OCI-M2 (cell line): ENCODE measurements around the gene AMOT.

Experiments used
- DNase-seq: peaks from one replicate; lab custom pipeline; 2025; ENCODE audit not compliant: unreplicated experiment; lab: John Stamatoyannopoulos, UW

AMOT gene

DNA sequence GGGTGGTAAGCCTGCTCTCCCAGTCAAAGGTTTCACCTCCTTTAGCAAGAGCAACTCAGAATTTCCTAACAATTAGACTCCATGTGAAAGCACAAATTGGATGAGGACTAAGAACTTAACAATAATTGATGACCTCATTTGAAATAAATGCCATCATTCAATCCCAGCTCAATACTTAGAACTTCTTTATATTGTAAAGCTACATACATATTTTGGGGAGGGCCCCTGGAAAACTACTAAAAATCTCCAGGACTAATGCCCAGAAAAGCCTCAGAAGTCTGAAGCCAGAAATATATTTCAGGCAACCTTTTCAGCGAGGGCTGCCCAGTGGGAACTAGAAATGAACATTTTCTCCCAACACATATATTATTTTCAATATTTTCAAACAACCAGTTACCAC, 38.1 kb downstream of the AMOT start:
- DNase-seq, result no peak

DNA sequence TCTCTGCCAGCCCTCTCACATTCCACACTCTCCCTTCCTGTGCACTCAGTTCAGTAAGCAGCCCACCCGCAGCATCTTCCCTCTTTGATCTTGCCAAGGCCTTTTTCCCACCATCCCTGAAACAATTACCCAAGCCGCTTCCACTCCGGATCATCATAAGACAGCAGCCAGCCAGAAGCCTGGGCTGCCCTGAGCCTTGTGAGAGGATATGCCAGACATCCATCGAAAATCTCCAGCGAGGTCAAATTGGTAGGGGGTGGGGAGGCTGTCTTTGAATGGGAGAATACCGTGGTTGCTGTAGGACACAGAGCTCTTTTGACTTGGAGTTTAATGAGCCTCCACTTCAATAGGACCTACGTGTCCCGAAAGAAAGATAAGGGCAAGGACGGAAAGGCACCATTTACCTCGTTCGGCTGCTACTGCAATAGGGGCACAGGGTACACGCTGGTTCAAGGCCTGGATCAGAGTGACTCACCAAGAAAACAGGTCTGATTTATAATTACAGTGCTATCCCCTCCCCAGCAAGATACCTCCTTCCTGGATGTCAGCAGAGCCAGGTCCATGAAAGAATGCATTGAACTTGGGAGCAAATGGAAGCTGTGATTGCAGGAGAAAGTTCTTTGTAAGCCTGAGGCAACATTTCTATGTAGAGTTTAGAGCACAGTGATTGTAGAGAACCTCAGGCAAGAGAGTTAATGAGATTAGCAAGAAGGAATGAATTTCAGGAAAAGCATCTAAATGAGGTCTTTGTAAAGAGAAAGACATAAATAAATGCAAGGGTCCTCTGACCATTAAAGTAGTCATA, 39.5 kb downstream of the AMOT start:
- no peak for DNase-seq

DNA sequence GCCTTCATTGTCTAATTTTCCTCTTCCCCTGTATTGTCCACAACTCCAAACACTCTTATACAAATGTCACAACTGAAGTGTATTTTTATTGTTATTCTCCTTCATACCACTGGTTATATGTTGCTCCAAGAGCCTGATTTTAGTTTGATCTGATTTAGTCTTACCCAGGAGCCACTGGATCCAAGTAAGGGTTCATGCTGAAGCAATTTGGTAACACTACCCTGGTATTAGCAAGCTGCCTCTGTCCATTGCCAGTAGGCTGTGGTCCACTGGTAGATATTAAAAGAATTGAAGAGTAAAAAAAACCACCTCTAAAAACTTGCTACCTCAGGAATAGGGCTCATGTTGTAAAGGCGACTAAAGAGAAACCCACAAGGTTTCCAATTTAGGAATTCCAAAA, 41.2 kb downstream of the AMOT start:
- no peak for DNase-seq

DNA sequence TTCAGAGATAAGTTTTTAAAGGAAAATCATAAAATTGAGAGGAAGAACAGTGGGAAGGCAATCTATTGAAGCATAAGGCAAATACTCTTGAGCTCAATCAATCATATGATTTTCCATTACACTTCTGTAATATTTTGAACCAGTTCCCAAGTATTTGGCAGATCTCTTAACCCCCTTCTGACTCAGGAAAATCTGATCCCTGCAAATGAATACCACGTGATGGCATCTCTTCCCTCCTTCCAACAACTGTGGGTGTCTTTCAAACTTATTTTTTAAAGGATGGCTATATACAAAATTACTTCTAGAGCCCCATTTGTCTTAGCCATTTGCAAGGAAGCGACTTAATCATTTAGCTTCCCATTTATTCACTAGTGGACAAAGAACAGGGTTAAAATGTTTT, 41.9 kb downstream of the AMOT start:
- DNase-seq, result no peak

DNA sequence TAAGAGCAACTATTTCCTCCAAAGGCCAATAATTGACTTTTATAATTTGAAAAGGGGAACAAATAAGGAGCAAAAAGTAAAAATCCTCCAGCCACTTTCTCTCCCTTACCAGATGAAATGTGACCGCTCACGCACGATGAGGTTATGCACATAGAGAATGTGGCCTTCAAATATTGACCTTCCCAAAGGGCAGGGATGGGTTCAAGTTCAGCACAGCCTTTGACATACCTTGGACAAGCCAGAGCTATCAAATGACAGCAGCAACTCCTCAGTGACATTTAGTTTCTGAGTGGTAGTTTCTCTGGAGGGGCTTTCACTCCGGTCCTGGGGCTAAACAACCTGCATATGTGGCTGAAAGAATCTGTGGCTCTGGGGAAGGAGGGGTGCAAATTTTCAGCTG, 50.7 kb downstream of the AMOT start:
- no peak for DNase-seq

DNA sequence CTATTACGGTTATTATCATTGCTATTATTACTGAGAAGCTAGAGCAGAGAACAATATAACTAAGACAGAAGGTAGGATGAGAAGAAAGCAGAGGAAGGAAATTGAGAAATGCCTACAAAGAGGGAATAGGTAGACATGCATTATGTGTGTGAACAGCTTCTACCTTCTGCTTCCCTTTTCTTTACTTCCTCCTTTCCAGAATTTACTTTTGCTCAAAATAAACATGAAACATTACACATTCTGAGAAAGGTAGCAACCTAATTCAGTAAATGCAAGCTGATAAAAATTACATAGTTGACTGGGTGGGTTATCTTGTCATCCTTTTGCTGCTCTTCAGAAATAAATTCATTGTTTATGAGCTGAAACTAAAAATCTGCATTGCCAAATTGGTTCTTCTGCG, 54.6 kb downstream of the AMOT start:
- DNase-seq, result no peak

DNA sequence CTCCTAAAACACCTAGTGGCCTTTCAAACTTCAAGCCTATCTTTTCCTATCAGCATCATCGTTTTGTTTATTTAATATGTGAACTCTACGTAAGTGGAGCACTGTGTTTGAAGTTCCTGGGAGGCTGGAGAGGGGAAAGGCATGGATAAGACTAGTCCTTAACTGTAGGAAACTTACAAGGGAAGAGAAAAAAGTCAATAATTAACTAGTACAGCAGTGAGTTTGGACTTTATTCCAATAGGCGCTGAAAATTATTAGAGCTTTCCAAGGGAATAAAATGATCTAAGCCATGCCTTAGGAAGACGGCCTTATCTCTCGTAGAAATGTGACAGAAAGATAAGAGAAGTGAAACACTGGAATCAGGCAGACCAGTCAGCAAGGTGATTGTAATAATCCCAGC, 55.3 kb downstream of the AMOT start:
- DNase-seq, result no peak

DNA sequence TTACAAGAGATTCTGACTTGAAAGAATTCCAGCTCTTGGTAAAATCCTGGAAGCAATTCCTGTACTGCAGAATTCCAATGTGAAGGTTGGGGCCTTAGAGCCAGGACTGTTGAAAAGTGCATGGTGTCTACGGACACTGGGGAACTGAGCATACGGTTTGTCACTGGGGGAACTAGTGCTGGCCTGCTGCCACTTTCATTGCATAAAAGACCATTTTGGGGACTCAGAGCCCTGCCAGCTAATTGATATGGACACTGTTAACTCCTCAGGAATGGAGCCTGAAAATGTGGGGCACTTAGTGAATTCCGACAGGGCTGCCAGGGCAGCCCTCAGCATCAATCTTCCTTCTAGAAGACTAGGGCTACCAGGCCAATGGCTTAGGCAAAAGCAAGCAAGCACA, 55.9 kb downstream of the AMOT start:
- DNase-seq, result no peak

DNA sequence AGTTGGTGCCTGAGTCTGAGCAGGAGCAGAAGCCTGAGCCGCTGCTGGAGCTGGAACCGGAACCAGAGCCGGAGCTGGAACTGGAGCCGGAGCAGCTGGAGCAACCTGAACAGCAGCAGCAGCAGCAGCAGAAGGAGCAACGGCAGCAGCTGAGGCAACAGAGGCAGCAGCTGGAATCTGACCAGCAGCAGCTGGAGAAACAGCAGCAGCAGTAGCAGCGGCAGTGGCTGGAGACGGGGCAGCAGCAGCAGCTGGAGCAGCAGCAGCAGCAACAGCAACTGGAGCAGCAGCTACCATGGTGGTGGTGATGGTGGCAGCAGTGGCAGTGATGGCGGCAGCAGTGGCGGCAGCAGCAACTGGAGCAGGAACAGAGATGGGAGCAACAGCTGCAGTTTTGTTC, 61.5 kb downstream of the AMOT start:
- DNase-seq, result no peak

DNA sequence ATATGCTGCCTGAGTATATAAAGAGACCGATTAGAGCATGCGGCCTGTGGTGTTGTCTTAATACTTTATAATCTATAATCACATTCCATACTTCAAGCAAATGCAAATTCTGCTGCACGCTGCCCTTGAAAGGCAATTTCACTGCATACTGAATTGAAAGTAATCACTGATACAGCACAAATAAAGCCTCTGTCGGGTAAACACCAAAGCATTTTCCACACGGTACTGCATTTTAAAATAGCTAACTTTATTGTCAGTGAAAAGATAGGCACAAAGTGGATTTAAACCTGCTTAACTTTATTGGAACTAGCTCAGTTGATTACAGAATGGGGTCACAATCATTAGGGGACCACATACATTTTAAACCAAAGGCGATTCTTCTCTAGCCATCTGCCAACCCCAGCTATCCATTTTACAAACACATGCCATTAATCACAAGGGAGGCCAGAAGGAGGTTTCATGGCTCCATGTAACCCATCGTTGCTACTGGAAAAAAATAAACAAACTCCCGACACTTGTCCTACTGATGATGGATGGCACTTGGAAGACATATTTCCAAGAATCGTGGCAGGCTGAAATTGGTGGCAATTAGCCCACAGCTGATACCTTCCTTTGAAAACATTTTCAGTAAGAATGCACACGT, 65.9 kb downstream of the AMOT start:
- no peak for DNase-seq

DNA sequence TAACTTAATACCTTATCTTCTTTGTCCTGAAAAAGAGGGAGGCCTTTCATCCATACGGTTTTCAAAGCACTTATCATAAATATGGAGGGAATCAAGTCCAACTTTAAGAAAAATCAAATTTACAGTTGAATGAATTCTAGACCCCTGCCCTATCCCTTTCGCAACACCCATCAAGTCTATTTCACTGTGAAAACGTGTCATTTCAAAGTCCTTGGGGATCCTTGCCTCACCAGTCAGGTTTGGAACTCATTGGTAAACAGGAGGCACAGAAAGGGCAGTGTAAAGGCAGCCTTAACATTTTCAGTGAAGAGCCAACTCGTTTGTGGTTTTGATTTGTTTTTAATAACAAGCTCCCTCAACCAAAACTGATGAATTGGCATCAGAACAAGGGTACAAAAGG, 66.5 kb downstream of the AMOT start:
- no peak for DNase-seq

DNA sequence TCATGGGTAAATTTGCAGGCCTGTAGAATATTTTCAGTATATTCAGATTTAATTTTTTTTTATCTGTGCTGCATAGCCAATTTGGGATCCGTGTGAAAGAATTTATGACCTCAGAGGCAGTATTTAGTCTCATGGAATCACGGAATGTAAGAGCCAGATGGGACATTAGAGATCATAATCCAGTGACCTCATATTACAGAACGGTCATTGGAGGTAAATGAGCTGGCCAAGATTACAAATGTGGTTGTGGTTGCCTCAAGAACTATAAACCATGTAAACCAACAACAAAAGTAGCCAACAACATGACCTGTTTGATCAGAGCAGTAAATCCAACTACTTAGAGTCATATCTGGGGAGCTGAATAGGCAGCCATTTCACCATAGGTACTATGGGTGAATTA, 71.6 kb downstream of the AMOT start:
- DNase-seq, result no peak

DNA sequence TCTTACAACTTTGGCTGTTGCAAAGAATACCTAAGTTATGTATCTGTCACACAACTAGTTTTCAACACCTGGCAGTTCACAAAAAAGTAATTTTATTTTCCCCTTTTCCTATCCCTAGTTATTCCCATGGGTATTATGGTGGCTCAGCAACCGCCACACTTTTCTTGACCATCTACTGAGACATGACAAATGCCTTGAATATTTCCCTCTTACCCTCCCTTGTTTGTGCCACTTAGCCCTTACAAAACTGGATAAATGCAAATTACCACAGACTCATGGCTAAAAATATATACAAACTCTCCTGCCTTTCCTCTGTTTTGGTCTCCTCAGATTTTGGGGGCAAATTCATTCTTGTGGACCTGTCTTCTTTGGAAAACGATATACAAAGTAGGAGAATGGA, 72.1 kb downstream of the AMOT start:
- no peak for DNase-seq

DNA sequence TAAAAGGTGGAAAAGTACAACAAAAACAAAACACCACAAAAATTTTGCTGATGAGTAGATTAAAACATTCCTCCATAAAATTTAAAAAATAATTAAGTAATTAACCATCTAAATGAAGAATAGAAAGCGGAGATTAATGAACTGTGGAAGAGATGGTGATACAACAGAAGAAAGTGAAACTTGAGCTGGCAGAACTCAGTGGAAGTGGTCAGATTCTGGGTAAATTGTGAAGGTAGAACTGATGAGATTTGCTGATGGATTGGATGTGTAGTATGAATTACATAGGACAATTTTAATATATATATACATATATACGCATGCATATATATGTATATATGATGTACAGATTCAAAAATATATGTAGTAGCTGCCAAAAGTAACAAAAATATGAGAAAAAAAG, 73.9 kb downstream of the AMOT start:
- DNase-seq, result no peak

DNA sequence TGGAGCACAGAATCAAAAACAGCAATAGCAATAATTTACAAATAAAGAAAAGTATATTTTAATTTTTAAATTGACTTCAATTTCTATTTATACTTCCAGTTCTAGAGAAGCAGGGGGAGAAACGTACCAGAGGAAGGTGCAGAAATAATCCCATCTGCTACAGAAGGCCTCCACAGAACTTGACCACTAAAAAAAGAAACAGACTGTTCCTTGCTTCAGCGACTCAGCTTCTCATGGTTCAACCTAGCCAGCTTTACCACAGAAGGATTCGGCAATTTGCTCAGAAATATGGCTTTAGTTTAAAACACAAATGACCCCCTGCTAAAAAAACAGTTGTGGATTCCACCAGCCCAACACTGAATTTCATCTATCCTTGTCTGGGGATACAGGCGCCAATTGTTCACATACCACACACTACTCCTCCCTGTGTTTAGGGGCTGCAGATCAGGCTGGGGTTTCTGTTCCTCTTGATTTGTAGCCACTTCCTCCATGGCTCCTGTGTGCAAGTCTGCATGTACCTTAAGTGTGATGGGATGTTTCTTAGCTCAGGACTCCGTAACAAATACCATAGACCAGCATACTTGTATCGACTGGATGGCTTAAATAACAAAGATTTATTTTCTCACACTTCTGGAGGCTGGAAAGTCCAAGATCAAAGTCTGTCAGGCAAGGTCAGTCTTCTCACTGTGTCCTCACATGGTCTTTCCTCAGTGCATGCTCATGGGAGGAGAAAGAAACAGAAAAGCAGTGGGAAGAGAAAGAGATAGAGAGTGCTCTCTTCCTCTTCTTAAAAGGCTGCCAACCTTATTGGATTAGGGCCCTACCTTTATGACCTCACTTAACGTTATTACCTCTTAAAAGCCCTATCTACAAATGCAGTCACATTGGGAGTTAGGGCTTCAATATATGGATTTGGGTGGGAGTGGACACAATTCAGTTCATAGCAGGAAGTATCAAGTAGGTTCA, 79.1 kb downstream of the AMOT start:
- no peak for DNase-seq

DNA sequence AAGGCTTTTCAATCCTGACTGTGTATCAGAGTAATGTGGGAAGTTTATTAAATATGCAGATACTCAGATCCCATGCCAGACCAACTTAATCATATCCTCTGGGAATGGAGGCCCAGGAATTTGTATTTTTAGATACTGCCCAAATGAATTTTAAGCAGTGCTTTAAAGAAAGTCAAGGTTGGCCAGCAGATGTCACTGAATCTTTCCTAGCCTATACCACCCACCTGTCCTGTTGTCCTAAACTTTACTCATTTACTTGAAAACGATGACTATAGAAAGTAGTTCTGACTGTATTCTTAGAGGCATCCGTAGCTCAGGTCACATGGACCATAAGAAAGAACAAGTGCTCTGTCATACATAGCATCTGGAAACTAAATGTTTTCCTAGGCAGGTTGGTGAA, 79.9 kb downstream of the AMOT start:
- DNase-seq, result no peak

DNA sequence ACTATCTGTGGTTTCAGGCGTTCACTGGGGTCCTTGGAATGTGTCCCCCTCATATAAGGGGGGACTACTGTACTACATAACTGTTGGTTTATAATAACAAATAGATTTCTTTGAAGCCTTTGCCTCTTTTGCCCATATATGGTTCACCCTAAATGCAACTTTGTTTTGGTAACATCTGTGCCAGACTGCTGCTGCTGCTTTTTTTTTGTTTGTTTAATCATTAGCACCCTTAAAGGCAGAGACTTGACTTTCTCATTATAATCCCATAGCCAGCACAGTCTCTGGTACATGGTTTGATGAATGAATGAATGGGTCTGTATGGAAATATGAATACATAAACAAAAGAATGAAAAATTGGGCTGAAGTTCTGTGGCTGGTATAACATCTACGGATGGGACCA, 80.7 kb downstream of the AMOT start:
- DNase-seq, result no peak

DNA sequence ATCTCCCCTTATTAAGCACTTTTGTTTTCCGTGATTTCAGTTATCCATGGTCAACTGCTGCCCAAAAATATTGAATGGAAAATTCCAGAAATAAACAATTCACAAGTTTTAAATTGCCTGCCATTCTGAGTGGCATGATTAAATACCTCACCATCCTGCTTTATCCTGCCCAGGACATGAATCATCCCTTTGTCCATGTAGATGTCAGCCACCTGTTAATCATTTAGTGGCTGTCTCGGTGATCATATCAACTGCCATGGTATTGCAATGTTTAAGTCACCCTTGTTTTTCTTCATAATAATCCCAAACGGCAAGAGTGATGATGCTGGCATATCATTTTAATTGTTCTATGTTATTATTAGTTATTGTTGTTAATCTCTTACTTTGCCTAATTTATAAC, 81.1 kb downstream of the AMOT start:
- no peak for DNase-seq

DNA sequence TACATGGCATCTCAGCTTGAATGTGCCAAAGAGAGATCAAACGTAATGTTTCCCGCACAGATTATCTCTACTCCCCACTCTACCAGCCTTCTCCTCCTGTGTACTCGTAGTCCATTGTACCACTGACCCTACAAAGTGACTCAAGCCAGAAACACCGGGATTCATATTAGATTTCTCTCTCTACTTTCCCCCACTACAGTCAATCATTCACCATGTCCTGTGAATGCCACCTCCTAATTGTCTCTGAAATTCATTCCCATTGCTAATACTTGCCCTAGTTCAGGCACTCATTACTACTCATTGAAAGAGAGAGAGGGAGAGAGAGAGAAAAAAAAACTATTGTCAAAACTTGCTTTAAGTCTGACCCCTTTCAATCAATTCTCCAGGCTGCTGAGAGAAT, 82.7 kb downstream of the AMOT start:
- no peak for DNase-seq

DNA sequence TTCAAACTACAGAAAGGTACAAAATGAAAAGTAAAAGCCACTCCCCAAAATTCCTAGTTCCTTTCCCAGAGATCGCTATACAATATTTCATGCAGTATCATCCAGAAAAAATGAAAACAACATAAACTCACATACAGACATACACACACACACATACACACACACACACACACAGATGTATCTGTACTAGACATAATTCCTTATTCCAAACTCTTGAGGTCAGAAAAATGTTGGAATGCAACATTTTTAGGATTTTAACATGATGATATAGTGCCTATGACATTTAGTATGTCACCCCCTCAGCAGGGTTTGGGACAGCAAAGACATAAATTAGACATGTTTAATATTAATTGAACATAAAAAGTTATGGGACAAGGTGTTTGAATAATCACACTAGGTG, 87.5 kb downstream of the AMOT start:
- DNase-seq, result no peak

DNA sequence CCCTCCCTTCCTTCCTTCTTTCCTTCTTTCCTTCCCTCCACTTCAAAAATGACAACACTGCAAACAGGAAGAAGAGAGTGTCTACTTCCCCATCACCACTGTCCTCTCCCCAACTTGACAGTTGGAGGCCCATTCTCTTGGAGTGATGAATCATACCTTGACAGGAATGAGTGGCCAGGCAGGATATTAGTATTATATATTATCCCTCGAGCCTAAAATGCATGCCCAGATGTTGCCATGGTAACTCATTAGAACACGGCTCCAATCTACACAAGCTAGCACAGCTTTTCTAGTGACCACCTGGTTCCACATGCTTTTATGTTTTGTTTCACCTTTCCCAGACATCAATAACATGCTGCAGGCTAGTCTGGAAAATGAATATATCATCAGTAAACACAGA, 89.6 kb downstream of the AMOT start:
- DNase-seq, result no peak
